GF-D8 (cell line): Measurements from ENCODE around the gene KRT72.

ENCODE experiments used
- DNase-seq: peaks from one replicate; lab custom pipeline; 2025; lab: John Stamatoyannopoulos, UW

Gene KRT72

DNA sequence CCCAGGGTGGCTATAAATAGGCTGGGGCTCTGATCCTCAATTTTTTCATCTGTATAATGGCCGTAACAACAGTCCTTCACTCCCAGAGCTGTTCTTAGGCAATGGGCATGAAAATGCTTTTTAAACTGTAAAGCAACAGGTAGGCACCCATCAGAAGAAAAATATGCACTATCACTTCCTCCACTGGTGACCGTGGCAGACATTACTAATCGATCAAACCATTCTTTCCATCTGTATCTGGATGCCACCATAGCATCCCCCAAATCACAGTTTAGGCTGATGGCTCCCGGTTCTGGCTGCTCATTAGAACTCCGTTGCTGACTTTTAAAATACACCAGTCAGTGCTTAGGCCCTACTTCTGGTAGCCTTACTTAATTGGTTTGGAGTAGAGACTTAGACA is 59.6 kb downstream of the KRT72 start:
- DNase-seq = no peak

DNA sequence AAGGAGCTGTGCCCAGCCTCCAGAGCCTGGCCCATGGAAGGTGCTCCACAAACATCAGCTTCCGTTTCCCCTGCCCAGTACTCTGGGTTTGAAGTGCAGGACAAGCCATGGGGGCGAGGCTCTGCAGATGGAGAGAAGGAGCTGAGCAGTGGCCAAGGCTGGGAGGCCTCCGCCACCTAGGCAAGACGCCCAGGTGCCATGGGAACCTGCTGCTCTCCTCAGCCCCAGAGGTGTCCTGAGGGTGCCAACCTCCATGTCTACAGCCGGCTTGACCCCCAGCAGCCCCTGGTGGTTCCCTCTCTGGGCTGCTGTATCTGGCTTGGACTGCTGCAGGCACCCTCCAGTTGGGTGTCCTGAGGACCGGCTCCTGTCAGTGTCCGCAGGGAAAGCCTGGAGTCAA is 60.7 kb downstream of the KRT72 start:
- no peak for DNase-seq

DNA sequence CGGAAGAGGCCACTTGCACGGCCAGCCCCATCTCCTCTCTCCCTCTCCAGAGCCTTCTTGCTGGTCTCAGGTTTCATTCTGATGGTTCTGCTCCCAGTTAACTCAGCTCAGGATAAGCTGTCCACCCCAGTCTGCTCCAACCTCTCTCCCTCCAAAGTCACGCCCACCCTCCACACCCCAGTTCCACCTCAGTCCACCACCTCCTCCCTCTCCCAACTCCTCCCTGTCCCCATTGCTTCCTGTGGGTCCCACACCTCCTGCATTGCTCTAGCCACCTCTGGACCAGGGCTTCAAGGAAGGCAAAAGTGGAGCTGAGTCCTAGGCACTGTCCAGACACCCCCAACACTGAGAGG is 61.5 kb downstream of the KRT72 start:
- DNase-seq = no peak

DNA sequence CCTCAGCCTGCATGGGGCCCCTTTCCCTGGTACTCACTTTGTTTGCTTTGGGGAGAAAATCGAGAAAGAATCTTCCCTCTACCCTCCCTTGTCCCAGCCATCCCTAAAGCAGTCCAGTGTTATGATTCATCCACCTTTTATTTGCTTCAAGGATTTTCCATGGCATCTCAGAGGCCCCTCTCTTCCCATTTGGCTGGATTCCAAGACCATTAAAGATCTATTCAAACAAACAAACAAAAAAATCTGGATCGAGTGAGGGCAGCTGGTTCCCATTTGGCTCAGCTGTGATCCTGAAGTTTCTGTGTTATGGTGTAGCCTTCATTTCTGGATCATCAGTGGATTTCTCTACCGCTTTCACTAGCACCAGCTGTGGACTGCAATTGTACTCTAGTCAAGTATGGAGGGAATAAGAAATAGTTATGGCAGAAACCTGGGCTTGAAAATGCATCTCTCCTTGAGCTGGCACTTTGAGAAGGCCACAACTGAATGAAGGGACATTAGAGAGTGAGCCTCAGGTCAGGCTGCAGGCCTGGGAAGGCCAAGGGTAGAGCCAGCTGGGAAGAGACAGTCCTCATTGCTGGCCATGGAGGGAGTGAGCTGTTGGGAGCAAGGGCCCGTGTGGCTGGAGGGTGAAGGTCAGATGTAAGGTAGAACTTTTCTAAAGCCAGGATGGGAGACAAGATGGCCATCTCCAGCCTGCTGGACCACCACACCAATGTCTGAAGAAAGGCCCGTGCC is 62.0 kb downstream of the KRT72 start:
- no peak for DNase-seq

DNA sequence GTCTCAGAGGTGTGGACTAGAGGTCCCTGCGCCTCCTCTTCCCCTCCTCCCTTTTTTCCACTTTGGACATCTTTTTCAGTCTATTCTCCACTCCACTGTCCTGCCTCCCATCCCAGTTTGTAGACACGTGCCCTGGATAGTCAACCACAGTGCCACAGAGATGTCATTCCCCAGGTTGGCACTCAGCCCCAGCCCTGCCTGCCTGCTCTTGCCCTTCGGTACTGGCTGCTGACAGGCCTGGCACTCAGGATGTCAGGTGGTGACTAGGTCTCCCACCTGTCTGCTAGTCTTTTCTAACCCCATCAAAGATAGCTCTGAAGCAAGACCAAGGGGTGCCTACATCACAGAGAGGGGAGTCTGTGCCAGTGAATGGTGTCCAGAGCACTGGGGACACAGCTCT is 64.2 kb downstream of the KRT72 start:
- DNase-seq = no peak
